ENCODE results near the gene TNFRSF6B. TPM values are rescaled to one million over a fixed set of nuclear protein-coding genes. Genes with fewer than 3 reads are reported as not detected.

TNFRSF6B gene
- total RNA-seq, 2 donors from 2014 or later: 9.9 to 13.8 TPM

- WGBS, 2 donors: 60 to 98% methylated on average over 1 to 13 of the region's 13 CpGs
- no peak for ATAC-seq
- no peaks in the 10 kb centered on the region for H3K27me3 ChIP-seq
- peaks cover 10% of the 10 kb centered on the region for H3K4me1 ChIP-seq
- intact Hi-C loops (cut with DNase I): no loop called here
- H3K9me3 ChIP-seq: no peaks in the 10 kb centered on the region
- no peak overlapping the region for H3K27ac ChIP-seq
- DNase-seq: no peak
- peaks cover 0 to 2% of the 10 kb centered on the region in 2 donors for H3K36me3 ChIP-seq (replicated peaks in 1 of 2; ENCODE audit: insufficient read depth in 1 of 2, low read depth in 2 of 2)
- H3K4me3 ChIP-seq: no peak overlapping the region
- TF ChIP-seq CTCF (IDR thresholded peaks at IDR 0.05): no peak
- TF ChIP-seq POLR2A (IDR thresholded peaks at IDR 0.05): no peak
These were observed 16.0 kb upstream of the TNFRSF6B start for GRCh38 chr20:63680427-63680826.

- 88 to 93% methylated on average over 5 to 23 of the region's 23 CpGs for WGBS, 2 donors
- Histone ChIP-seq H3K4me1 (peaks cover 16% of the 10 kb centered on the region), H3K9me3 (no peaks in the 10 kb centered on the region), H3K27ac (peak overlapping the region in 1 of 4 donors; percentile 68), H3K4me3 (no peak overlapping the region), H3K27me3 (no peaks in the 10 kb centered on the region), H3K36me3 (replicated peaks in 1 of 2; ENCODE audit: insufficient read depth in 1 of 2, low read depth in 2 of 2) (peaks cover 0 to 2% of the 10 kb centered on the region in 2 donors)
- ATAC-seq (no peak), DNase-seq (no peak)
- intact Hi-C loops (cut with DNase I): no loop called here
- no peak for TF ChIP-seq POLR2A (IDR thresholded peaks at IDR 0.05)
- TF ChIP-seq CTCF (IDR thresholded peaks at IDR 0.05): no peak
These were observed 15.4 kb upstream of the TNFRSF6B start for GRCh38 chr20:63680857-63681608.

GRCh38 chr20:63681609-63682142 is 14.8 kb upstream of the TNFRSF6B start:
- H3K27ac ChIP-seq: peak overlapping the region in 1 of 4 donors; percentile 68
- no peaks in the 10 kb centered on the region for H3K27me3 ChIP-seq
- H3K4me3 ChIP-seq: no peak overlapping the region
- WGBS, 2 donors: 90 to 95% methylated on average over 9 to 12 of the region's 13 CpGs
- no peaks in the 10 kb centered on the region for H3K36me3 ChIP-seq (replicated peaks in 1 of 2; ENCODE audit: insufficient read depth in 1 of 2, low read depth in 2 of 2)
- no peak for ATAC-seq
- TF ChIP-seq CTCF (IDR thresholded peaks at IDR 0.05) (no peak), POLR2A (IDR thresholded peaks at IDR 0.05) (no peak)
- no peak for DNase-seq
- no peaks in the 10 kb centered on the region for H3K9me3 ChIP-seq
- intact Hi-C loops (cut with DNase I): no loop called here
- peaks cover 20% of the 10 kb centered on the region for H3K4me1 ChIP-seq

- peak overlapping the region in 3 of 4 donors; percentile 28 to 68 (median 32) for H3K27ac ChIP-seq
- peak; percentile 57 for ATAC-seq
These were observed 13.9 kb upstream of the TNFRSF6B start for GRCh38 chr20:63682384-63683139.

More at GRCh38 chr20:63682384-63683139, 13.9 kb upstream of the TNFRSF6B start:
- H3K4me3 ChIP-seq: no peak overlapping the region
- H3K9me3 ChIP-seq: no peaks in the 10 kb centered on the region
- DNase-seq: peak; percentile 25 to 56 (median 45)
- TF ChIP-seq POLR2A (IDR thresholded peaks at IDR 0.05): no peak
- no peak for TF ChIP-seq CTCF (IDR thresholded peaks at IDR 0.05)
- 71 to 80% methylated on average over 5 to 18 of the region's 22 CpGs for WGBS, 2 donors
- peaks cover 26% of the 10 kb centered on the region for H3K4me1 ChIP-seq
- intact Hi-C loops (cut with DNase I): no loop called here
- H3K36me3 ChIP-seq (replicated peaks in 1 of 2; ENCODE audit: insufficient read depth in 1 of 2, low read depth in 2 of 2): no peaks in the 10 kb centered on the region
- no peaks in the 10 kb centered on the region for H3K27me3 ChIP-seq
